Measurements from ENCODE around the gene DENND4C. TPM values are rescaled to one million over a fixed set of nuclear protein-coding genes. Genes with fewer than 3 reads are reported as not detected.

Gene DENND4C
- 49.8 and 51.4 TPM in 2 replicates for total RNA-seq

DNA sequence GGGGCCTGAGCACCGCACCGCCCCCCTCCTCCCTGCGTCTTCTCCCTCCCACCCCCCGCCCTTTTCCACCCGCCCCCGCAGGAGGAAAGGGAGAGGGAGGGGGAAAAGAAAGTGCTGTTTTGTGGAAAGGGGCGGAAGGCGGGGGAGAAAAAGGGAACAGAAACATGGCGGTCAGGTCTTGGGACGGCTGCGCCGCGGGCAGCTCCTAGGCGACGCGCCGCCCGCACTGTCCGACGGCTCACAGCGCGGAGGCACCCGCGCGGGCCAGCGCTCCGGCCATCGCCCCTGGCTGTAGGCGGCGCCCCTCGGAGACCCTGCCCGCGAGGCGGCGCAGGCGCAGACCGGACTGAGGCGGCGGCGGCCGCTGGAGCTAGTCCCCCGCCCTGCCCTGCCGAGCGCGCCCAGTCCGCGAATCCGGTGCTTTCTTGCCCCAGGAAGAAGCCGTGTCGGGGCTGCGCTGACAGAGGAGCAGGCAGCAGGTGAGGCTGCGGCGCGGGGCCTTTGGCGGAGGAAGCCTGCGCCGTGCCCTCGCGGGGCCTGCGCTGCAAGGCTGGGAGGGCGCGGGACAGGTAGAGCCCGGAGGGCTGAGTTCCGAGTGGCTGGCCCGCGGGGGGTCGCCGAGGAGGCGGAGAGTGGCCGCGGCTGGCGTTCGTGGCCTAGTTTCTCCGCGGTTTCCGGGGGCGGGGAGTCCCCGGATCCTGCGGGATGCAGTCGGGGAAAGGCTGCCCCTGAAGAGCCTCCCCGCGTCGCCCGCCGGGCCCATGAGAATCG, at the start of gene DENND4C:
DENND4C (plus strand) TSS at position 339 of the 771 bp plus-strand sequence. CDS start 45,482 bp downstream, outside the sequence.

GRCh38 chr9:19408693-19409400, 178.4 kb downstream of the DENND4C start, which contains the start of gene ACER2:
ACER2 (plus strand) TSS chr9:19409009; CDS start chr9:19409085, 76 bp downstream.

Other genes with a start within 250 kb of the DENND4C start
- 0.09 and 0.16 TPM in 2 replicates for gene SAXO1, start 197.5 kb upstream of the DENND4C start, total RNA-seq
- 50.8 and 56.6 TPM in 2 replicates for gene RRAGA, start 181.3 kb upstream of the DENND4C start, total RNA-seq
- 4.0 and 6.6 TPM in 2 replicates for gene HAUS6, start 127.8 kb upstream of the DENND4C start, total RNA-seq
- gene PLIN2, start 103.2 kb upstream of the DENND4C start, total RNA-seq, result 124 and 327 TPM in 2 replicates
- 2,190 and 3,138 TPM in 2 replicates for gene RPS6, start 149.5 kb downstream of the DENND4C start, total RNA-seq
- 1.6 and 1.9 TPM in 2 replicates for gene ACER2, start 178.3 kb downstream of the DENND4C start, total RNA-seq

Data from bronchial smooth muscle cell (primary cell).